SK-N-SH (cell line): ENCODE results near the gene MYLK.

Experiments used
- MXI1 ChIP-seq: IDR thresholded peaks from 2 replicates; pipeline ENCODE4 v1.6.1; 2012; ENCODE audit warnings: mild to moderate bottlenecking, low read depth, low read length, improper control_type of control experiment
- TF ChIP-seq, protein P1 (sequence below): fragments of 150-350 bp; IDR thresholded peaks from 2 replicates; pipeline ENCODE4 v1.6.1; 2017; ENCODE audit warnings: antibody characterized with exemption, low read length, low read depth, borderline replicate concordance

GRCh38 chr3:123847209-123847608 is 36.9 kb downstream of the MYLK start:
- TF ChIP-seq, protein P1, sequence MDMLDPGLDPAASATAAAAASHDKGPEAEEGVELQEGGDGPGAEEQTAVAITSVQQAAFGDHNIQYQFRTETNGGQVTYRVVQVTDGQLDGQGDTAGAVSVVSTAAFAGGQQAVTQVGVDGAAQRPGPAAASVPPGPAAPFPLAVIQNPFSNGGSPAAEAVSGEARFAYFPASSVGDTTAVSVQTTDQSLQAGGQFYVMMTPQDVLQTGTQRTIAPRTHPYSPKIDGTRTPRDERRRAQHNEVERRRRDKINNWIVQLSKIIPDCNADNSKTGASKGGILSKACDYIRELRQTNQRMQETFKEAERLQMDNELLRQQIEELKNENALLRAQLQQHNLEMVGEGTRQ, result no peak
- TF ChIP-seq MXI1, result no peak
